Right atrium auricular region (tissue), 2 donors: ENCODE results near the gene CRYBB3. TPM values are rescaled to one million over a fixed set of nuclear protein-coding genes. Genes with fewer than 3 reads are reported as not detected.

Experiments
- DNase-seq: peaks from one replicate; pipeline ENCODE4 v3.0.0-alpha.2; 2019; ENCODE audit warnings: low spot score
- H3K27ac ChIP-seq, 2 donors: fragments of 200-600 bp; sonication (generic); 1 replicate in 1 of 2; 2 replicates in 1 of 2; pipeline ENCODE4 v1.5.1; 2016 to 2019
- H3K27me3 ChIP-seq, 2 donors: fragments of 200-600 bp; sonication (generic); one replicate each; pipeline versions ENCODE4 v1.5.1 to v1.6.0; 2017 to 2019
- H3K36me3 ChIP-seq: fragments of 200-600 bp; sonication (generic); one replicate; pipeline ENCODE4 v1.5.1; 2016
- H3K4me1 ChIP-seq, 2 donors: fragments of 200-600 bp; sonication (generic); one replicate each; pipeline versions ENCODE4 v1.5.1 to v1.6.0; 2017 to 2019
- H3K4me3 ChIP-seq, 2 donors: fragments of 200-600 bp; sonication (generic); 1 replicate in 1 of 2; 2 replicates in 1 of 2; pipeline ENCODE4 v1.5.1; 2017 to 2019; ENCODE audit warnings: mild to moderate bottlenecking in 1 of 2, moderate library complexity in 1 of 2
- H3K9me3 ChIP-seq, 2 donors: fragments of 200-600 bp; sonication (generic); one replicate each; pipeline ENCODE4 v1.5.1; 2019
- total RNA-seq, 2 donors: library from RNA; depleted of rRNA; stranded (reverse); fragments of >200 nt; gene quantifications; one replicate each; pipeline ENCODE4 v1.1.0, GENCODE V29; 2016
- TF ChIP-seq, protein P1 (sequence below), 2 donors: fragments of 200-600 bp; sonication (generic); IDR thresholded peaks; one replicate each; pipeline ENCODE4 v1.5.1; 2019; ENCODE audit warnings: antibody characterized with exemption in 2 of 2

Gene CRYBB3
- total RNA-seq, 2 donors from 2014 or later = not detected

- H3K9me3 ChIP-seq = no peaks in the 10 kb centered on the region
- H3K4me3 ChIP-seq = no peak overlapping the region
- DNase-seq = no peak
- H3K27me3 ChIP-seq = no peaks in the 10 kb centered on the region
- TF ChIP-seq, protein P1, sequence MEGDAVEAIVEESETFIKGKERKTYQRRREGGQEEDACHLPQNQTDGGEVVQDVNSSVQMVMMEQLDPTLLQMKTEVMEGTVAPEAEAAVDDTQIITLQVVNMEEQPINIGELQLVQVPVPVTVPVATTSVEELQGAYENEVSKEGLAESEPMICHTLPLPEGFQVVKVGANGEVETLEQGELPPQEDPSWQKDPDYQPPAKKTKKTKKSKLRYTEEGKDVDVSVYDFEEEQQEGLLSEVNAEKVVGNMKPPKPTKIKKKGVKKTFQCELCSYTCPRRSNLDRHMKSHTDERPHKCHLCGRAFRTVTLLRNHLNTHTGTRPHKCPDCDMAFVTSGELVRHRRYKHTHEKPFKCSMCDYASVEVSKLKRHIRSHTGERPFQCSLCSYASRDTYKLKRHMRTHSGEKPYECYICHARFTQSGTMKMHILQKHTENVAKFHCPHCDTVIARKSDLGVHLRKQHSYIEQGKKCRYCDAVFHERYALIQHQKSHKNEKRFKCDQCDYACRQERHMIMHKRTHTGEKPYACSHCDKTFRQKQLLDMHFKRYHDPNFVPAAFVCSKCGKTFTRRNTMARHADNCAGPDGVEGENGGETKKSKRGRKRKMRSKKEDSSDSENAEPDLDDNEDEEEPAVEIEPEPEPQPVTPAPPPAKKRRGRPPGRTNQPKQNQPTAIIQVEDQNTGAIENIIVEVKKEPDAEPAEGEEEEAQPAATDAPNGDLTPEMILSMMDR (IDR thresholded peaks at IDR 0.05) = no peak
- H3K36me3 ChIP-seq = no peaks in the 10 kb centered on the region
- no peak overlapping the region for H3K27ac ChIP-seq
- no peaks in the 10 kb centered on the region for H3K4me1 ChIP-seq
These were observed 6.2 kb downstream of the CRYBB3 start for GRCh38 chr22:25205847-25206246.

DNA sequence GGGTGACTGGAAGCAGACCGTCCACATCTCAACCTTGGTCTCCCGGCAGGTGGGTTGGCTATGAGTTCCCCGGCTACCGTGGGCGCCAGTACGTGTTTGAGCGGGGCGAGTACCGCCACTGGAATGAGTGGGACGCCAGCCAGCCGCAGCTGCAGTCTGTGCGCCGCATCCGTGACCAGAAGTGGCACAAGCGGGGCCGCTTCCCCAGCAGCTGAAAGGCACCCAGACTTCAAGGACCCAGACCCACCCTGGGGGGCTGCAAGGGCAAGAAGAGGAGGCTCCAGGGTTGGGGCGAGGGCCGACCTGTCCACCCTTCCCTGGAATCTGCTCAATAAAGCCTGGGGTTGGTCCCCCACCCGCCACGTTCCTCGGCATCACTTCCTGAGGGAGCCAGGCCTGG, 7.3 kb downstream of the CRYBB3 start:
- H3K27me3 ChIP-seq = no peaks in the 10 kb centered on the region
- TF ChIP-seq, protein P1 (IDR thresholded peaks at IDR 0.05) = no peak
- no peaks in the 10 kb centered on the region for H3K36me3 ChIP-seq
- no peaks in the 10 kb centered on the region for H3K9me3 ChIP-seq
- DNase-seq = no peak
- H3K4me3 ChIP-seq = no peak overlapping the region
- no peaks in the 10 kb centered on the region for H3K4me1 ChIP-seq
- no peak overlapping the region for H3K27ac ChIP-seq

- no peaks in the 10 kb centered on the region for H3K36me3 ChIP-seq
- TF ChIP-seq, protein P1 (IDR thresholded peaks at IDR 0.05) = no peak
These were observed 8.0 kb downstream of the CRYBB3 start for GRCh38 chr22:25207553-25208157.

GRCh38 chr22:25208328-25208727, 8.7 kb downstream of the CRYBB3 start:
- Histone ChIP-seq H3K36me3 (no peaks in the 10 kb centered on the region), H3K27ac (no peak overlapping the region), H3K27me3 (no peaks in the 10 kb centered on the region), H3K4me3 (no peak overlapping the region), H3K4me1 (no peaks in the 10 kb centered on the region), H3K9me3 (no peaks in the 10 kb centered on the region)
- TF ChIP-seq, protein P1 (IDR thresholded peaks at IDR 0.05) = no peak
- no peak for DNase-seq

More at GRCh38 chr22:25207553-25208157, 8.0 kb downstream of the CRYBB3 start:
- no peaks in the 10 kb centered on the region for H3K27me3 ChIP-seq
- no peak overlapping the region for H3K4me3 ChIP-seq
- no peaks in the 10 kb centered on the region for H3K4me1 ChIP-seq
- DNase-seq = no peak
- no peaks in the 10 kb centered on the region for H3K9me3 ChIP-seq
- no peak overlapping the region for H3K27ac ChIP-seq

GRCh38 chr22:25208743-25209505, 9.3 kb downstream of the CRYBB3 start:
- TF ChIP-seq, protein P1 (IDR thresholded peaks at IDR 0.05) = no peak
- no peaks in the 10 kb centered on the region for H3K9me3 ChIP-seq
- no peaks in the 10 kb centered on the region for H3K4me1 ChIP-seq
- H3K27ac ChIP-seq = no peak overlapping the region
- DNase-seq = no peak
- no peak overlapping the region for H3K4me3 ChIP-seq
- no peaks in the 10 kb centered on the region for H3K36me3 ChIP-seq
- H3K27me3 ChIP-seq = no peaks in the 10 kb centered on the region
